NOMO-1 treated with DMSO at 0.1 percent for 48 hours (cell line): ENCODE results near the gene RNFT2.
"Not testable (repeated sequence)": the region's sequence is repeated elsewhere in the genome, so short reads cannot be mapped to it uniquely, and the experiment has no call there.

Experiments
- DNase-seq: peaks from one replicate; lab custom pipeline; 2025; ENCODE audit not compliant: unreplicated experiment; lab: John Stamatoyannopoulos, UW

Gene RNFT2

DNA sequence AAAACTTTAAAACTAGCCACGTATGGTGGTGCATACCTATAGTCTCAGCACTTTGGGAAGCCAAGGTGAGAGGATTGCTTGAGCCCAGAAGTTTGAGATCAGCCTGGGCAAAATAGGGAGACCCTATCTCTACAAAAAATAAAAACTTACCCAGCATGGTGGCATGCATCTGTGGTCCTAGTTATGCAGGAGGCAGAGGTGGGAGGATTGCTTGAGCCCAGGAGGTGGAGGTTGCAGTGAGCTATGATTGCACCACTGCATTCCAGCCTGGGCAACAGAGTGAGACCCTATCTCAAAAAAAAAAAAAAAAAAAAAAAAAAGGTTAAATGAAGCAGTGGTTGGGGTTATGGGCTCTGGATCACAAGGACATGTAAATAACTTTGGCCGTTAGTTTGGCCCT is 4.7 kb downstream of the RNFT2 start:
- not testable (repeated sequence) for DNase-seq

DNA sequence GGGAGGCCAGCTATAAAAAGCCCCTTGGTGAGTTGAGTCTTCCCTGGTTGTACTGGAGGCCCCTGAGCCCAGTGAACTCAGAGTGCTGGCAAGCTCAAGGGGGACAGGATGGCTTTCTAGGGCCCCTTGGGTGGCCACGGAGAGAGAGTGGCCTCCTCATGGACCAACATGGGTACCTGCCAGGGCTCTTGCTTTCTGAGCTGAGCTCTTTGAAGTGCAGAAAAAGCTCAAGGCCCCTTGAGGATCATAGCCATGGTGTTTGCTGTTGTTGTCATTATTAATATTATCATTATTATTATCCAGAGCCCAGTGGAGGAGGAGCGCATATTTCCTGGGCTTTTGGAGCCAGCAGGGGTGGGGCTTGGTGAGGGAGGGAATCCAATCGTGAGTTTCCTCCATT is 6.7 kb downstream of the RNFT2 start:
- no peak for DNase-seq

DNA sequence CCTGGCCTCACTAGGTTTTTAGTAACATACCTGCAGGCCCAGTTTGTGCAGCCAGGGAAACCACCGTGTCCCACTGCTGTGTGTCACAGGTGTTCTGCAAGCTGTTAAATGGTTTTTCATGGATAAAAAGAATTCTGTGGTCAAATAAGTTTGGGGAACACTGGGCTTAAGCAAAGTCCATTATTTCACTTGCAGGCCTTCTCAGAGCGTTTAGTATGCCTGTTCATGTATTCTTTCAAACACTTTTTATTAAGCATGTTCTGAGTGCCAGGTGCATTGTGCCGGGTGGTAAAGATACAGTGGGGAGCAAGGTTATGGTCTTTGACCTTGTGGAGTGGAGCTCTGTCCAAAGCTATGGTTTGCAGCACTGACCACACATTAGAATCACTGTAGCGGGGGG is 7.4 kb downstream of the RNFT2 start:
- no peak for DNase-seq

DNA sequence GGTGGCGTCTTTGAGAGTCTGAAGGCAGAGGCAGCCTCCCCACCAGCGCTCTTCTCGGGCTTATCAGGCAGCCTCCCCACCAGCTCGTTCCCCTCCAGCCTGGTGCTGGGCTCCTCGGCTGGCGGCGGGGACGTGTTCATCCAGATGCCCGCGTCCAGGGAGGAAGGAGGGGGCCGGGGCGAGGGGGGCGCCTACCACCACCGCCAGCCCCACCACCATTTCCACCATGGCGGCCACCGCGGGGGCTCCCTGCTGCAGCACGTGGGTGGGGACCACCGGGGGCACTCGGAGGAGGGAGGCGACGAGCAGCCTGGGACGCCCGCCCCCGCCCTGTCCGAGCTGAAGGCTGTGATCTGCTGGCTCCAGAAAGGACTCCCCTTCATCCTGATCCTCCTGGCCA is 11.8 kb downstream of the RNFT2 start:
- DNase-seq = no peak

DNA sequence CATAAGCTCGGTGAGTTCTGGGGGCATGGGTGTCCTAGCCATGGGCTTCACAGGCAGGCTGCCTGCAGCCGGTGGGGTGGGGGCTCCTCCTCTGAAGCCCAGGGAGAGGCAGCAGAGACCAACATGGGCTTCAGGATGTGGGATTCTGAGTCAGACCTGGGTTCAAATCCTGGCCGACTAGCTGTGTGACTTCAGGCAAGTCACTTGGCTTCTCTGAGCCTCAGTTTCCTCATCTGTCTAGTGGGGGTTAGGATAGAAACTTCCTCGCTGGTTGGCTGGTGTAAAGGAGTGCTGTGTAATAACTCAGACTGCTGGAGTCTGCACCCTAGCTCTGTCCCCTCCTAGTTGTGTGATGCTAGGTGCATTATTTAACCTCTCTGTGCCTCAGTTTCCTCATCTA is 12.2 kb downstream of the RNFT2 start:
- no peak for DNase-seq

DNA sequence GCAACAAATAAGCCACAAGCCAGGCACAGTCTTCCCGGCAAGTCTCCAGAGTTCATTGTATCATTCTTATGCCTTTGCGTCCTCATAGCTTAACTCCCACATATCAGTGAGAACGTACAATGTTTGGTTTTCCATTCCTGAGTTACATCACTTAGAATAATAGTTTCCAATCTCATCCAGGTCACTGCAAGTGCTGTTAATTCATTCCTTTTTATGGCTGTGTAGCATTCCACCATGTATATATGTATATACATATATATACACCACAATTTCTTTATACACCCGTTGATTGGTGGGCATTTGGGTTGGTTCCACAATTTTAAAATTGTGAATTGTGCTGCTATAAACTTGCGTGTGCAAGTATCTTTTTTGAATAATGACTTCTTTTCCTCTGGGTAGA is 16.0 kb downstream of the RNFT2 start:
- not testable (repeated sequence) for DNase-seq

DNA sequence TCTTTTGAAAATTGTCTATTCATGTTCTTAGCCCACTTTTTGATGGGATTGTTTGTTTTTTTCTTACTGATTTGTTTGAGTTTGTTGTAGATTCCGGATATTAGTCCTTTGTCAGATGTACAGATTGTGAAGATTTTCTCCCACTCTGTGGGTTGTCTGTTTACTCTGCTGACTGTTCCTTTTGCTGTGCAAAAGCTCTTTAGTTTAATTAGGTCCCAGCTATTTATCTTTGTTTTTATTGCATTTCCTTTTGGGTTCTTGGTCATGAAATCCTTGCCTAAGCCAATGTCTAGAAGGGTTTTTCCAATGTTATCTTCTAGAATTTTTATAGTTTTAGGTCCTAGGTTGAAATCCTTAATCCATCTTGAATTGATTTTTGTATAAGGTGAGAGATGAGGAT is 16.7 kb downstream of the RNFT2 start:
- not testable (repeated sequence) for DNase-seq

DNA sequence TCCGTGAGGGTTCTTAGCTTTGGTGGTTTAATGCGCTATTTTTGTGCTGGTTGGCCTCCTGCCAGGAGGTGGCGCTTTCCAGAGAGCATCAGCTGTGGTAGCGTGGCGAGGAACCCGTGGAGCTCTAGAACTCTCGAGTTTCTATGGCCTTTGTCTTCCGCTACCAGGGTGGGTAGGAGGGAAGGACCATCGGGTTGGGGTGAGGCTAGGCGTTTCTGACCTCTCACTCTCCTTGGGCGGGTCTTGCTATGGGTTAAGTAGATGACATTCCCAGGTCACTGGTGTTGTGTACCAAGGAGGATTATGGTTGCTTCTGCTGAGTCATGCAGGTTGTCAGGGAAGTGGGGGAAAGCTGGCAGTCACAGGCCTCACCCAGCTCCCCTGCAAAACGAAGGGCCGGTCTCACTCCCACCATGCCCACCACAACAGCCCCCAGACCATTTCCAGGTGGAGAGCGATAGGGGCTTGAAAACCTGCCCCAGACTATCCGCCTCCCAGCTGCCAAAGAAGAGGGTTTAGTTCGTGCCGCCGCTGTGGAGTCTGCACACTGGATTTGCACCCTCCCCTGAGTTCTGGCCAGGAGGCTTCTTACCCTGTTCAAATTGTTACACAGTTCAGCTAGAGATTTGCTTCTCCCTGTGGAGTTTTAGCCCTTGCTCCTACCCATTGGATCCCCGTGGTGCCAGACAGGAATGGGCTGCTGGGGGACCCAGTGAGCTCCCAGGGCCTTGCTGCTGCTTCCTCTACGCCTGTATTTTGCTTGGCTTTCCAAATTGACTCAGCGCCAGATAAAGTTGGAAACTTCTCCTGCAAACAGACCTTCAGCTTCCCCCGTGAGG is 21.9 kb downstream of the RNFT2 start:
- no peak for DNase-seq

DNA sequence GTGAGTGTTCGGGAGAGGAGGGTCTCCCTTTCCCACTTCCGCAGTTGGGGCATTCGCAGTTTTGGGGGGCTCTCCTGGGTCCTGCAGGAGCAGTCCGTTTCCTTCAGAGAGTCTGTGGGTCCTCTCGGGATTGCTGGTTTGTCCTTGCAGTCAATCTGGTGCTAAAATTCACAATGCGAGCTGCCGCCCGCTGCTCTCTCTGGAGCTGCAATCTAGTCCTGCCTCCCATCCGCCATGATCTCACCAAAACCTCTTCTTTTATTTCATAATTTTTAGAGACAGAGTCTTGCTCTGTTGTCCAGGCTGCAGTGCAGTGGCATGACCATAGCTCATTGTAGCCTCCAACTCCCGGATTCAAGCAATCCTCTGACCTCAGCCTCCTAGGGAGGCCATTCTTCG is 22.5 kb downstream of the RNFT2 start:
- DNase-seq = no peak

DNA sequence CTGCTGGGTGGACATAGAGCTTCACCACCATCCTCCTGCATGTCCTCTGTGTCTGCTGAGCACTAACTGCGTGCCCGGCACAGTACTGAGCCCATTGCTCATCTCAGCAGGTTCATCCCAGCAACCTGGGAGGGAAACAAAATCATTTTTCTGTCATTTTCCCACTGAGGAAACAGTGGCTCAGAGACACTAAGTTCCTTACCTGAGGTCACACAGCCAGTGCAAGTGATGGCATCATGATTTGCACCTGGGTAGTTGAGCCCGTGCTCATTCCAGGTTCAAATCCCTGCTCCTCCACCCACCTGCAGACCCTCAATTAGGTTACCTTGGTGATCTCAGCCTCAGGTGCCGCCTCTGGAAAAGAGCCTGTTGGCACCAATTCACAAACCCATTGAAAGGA is 23.4 kb downstream of the RNFT2 start:
- no peak for DNase-seq

DNA sequence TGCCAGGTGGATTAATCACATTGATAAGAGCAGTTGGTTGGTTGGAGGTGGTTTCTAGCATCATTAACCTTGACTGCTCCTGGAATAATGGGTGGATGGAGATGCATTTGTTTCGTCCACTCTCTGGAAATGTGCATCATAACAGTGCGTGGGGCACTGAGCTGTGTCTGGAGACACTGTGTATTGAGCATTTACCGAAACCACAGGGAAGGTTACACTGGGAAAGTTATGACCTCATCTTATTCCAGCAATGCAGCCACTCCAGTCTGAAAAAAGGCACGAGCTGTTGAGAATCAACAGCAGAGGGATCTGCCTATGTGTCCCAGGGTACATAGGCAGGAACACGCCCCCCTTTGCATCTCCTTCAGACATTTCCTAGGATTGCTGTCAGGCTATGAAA is 27.2 kb downstream of the RNFT2 start:
- no peak for DNase-seq

DNA sequence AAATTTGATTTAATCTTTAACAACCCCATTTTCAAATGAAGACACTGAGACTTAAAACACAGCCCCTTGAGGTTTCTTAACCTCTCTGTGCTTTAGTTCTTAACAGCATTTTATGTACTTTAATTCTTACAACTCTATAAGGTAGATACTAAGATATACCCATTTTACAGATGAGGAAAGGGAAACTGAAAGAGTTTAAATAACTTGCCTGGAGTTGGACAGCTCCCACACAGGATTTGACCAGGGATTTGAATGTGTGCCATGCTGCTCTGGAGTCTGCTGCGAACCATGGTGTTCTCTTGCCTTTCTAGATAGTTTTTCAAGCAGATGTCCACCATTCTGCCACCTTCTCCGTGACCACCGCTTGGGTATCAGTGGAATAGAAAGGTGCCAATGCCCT is 28.2 kb downstream of the RNFT2 start:
- DNase-seq = no peak

DNA sequence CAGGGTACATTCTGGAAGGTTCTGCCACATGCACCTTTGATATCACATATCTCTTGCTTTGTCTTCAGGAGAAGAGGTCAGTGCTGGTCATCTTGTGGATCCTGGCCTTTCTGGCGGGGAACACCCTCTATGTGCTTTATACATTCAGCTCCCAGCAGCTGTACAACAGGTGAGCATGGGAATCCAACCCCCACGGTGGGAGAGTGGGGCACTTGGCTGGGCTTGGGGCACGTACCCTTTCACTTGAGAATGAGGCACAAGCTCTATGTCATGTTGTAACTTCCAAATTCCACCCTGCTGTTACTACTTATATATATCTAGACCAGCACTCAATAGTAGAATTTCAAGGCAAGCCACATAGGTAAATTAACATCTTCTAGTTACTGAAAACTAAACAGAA is 28.6 kb downstream of the RNFT2 start:
- DNase-seq = no peak

DNA sequence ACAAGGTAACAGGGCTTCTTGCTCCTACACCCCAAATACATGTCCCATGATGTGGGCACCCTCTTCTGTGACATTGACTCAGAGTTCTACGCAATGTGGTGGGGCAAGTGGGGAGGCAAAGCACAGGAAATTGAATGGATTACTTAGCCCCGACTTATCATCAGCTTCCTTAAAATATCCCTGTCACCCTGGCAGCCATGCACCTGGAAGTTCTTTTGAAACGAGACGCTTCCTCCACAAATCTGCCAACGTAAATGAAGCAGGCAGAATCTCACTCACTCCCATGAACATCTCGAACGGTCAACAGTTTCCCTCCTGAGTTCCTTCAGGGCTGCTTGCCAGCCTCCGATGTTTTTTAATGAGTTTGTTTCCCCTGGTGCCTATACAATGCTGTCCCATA is 33.5 kb downstream of the RNFT2 start:
- DNase-seq = no peak

DNA sequence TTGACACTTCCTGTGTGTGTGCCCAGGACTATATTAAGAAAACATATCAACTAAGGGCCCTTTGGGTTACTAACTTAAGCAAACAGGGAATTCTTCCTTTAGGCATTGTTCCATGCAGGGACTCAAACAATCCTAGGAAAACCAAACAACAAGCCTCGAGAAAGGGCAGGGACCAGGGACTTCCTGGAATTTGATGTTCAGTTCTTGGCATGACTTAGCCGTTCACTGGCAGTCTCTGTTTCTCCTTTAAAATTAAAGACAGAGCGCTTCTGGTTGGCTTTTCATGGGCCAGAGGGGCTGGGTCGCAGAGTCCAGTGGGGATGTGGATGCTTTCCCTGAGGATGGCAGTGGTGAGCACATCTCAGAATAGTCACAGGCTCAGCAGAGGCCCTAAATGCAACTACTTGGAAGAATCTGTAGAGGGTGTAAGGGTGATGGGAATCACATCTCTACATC is 35.2 kb downstream of the RNFT2 start:
- no peak for DNase-seq

DNA sequence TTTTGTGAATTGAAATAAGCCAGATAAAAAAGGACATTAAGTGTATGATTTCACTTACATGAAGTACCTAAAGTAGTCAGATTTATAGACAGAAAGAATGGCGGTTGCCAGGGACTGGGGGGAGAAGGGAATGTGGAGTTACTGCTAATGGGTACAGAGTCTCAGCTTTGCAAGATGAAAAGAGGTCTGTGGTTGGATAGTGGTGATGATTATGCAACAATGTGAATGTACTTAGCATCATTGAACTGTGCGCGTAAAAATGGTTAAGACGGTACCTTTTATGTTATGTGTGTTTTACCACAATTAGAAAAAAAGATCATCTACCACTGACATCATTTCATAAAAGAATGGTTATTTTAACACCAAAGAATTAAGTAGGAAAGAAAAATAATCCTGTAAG is 35.9 kb downstream of the RNFT2 start:
- no peak for DNase-seq

DNA sequence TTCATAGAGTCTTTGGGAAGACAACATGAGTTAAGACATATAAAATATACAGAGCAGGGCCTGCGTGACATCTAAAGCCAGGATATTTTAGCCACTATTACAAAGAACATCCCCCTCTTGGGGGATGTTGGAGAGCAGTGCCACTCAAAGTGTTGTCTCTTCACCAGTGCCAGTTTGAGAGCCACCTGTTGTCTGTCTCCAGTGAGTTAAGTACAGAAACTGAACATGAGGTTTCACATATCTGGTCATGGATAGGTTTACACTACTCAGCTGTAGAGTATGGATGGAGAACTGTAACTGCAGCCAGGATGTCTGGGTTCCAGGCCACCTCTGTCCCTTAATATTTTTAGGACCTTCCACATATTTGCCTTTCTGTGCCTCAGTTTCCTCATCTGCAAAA is 39.1 kb downstream of the RNFT2 start:
- DNase-seq = no peak

DNA sequence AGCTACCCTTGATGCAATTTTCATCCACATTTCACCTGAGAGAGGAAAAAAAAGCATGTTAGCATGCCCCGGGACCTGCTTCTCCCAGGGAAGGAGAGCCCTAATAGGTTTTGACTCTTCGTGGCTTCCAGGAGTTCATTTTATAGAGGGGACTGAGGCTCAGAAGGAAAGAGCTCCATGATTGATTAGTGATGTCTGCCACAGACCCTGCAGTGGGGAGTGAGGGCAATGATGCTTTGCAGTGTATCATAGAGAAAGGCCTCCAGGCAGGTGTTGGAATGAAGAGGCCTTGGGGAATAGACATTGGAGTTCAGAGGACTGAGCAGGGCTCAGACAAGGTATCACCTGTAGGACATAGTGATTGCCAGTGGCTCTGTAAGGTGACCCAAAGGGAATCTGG is 41.5 kb downstream of the RNFT2 start:
- no peak for DNase-seq

DNA sequence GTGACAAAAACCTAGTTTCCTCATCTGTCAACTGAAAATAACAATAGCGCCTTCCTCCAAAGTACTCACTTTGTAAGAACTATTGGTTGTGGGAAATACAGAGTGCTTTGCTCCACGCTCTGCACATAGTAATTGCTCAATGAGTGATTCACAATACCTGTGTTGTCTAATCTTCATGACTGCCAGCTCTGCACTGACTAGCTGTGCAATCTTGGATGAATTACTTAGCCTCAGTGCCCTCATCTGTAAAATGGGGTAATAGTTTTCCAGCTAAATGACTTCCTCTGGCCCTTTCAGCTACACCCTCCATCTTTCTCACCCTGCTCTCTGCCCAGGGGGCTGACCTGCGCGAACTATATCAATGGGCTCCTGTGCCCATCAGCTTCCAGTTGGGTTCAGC is 42.8 kb downstream of the RNFT2 start:
- DNase-seq = no peak

DNA sequence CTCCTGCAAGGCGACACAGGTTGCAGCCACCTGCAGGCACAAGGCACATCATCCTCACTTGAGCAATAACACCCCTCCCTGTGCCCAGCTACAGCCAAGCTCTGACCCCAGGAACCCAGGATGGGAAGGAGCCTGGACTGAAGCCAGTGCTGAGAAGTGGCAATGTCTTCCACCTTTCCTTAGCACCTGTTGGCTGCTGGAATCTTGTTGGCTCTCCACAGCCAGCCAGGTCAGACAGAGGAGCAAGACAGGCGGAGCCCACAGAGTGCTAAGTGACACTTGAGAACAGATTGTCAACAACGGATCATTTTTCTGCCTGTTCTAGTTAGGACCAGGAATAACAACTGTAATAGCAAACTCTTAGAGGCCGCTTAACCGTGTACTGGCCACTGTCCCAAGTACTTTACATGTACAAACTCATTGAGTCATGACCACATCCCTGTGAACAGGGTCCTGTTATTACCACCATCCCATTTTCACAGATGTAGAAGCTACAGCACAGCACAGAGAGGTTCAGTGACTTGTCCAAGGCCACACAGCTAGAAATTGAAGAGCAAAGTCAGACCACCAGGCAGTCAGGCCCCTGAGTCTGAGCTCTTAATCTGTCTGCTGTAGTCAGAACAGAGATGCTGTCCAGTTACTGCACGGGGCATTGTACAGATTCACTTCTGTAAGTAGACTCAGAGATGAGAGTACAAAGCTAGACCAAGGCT is 45.6 kb downstream of the RNFT2 start:
- DNase-seq = no peak

DNA sequence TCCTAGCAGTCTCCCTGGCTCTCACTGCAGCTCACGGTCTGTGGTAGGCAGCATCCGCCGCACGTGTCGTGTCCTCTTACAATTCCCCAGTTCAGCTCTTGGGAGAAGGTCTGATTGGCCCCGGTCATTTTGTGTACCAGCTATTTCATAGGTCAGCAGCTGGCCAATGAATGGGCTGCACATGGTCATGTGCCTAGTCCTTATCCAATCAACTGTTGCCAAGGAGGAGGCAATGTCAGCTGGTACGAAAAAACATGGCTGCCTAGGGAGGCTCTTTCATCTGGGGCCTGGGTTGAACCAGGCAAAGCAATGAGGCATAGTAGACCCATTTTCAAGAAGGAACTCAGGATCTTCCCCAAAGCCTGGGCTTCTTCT is 46.1 kb downstream of the RNFT2 start:
- no peak for DNase-seq

DNA sequence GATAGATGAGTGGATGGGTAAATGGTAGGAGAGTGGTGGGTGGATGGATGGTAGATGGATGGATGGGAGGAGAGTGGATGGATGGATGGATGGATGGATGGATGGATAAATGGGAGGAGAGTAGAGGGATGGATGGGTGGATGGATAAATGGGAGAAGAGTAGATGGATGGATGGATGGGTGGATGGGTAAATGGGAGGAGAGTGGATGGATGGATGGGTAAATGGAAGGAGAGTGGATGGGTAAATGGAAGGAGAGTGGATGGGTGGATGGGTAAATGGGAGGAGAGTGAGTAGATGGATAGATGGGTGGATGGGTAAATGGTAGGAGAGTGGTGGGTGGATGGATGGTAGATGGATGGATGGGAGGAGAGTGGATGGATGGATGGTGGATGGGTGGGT is 51.4 kb downstream of the RNFT2 start:
- not testable (repeated sequence) for DNase-seq

DNA sequence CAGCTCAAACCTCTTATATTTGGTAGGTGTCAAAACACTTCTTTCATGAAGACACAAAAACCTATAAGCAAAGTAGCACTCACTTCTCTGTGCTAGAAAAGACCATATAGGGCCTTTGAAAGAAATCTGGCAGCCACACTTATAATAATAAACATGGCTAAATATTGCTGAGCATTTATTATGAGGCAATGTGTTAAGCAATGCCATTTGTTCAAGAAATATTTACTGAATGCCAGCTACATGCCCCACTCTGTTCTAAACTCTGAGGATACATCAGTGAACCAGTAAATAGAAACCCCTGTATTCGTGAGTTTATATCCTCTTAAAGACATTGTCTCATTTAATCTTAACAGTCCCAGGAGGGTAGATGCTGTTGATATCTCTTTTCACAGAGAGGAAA is 52.0 kb downstream of the RNFT2 start:
- DNase-seq = no peak
